GM12891 (cell line): Measurements from ENCODE around the gene KRTAP10-7.

ENCODE experiments used
- POLR2A ChIP-seq: IDR thresholded peaks from 2 replicates; pipeline ENCODE4 v1.6.1; 2011; ENCODE audit warnings: low read depth, low read length, control low read depth
- POLR2AphosphoS5 ChIP-seq: IDR thresholded peaks from 2 replicates; pipeline ENCODE4 v1.6.1; 2011; ENCODE audit warnings: low read depth, low read length, control low read depth
- TAF1 ChIP-seq: IDR thresholded peaks from 2 replicates; pipeline ENCODE4 v1.6.1; 2011; ENCODE audit warnings: low read depth, low read length, control low read depth

DNA sequence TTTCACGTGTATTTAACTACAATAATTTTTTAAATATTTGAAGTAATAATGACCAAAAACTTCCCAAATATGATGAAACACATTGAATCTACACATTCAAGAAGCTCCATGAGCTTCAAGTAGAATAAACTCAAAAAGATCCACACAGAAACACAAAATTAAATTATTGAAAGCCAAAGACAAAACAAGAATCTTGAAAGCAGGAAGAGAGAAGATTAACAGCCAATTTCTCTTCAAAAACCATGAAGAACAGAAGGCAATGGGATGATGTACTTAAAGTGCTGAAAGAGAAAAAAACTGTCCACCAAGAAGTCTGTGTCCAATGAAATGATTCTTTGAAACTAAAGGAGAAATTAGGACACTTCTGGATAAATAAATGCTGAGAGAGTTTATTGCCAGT is 31.7 kb downstream of the KRTAP10-7 start:
- TF ChIP-seq POLR2A = no peak
- TF ChIP-seq POLR2AphosphoS5 = no peak
- TF ChIP-seq TAF1 = no peak
